Hepatocyte (in vitro differentiated cells): Measurements from ENCODE around the gene CSMD2. TPM values are rescaled to one million over a fixed set of nuclear protein-coding genes. Genes with fewer than 3 reads are reported as not detected.

ENCODE experiments used
- DNase-seq: peaks from one replicate; pipeline ENCODE4 v3.0.0-alpha.2; 2016; ENCODE audit warnings: low spot score
- H2AFZ ChIP-seq: fragments of 200-600 bp; sonication (generic); 2 replicates; pipeline ENCODE4 v1.6.0; 2016; ENCODE audit warnings: antibody characterized with exemption, mild to moderate bottlenecking
- H3K27ac ChIP-seq: fragments of 200-600 bp; sonication (generic); 2 replicates; pipeline ENCODE4 v1.5.1; 2016; ENCODE audit warnings: mild to moderate bottlenecking
- H3K27me3 ChIP-seq: fragments of 200-600 bp; sonication (generic); 2 replicates; pipeline ENCODE4 v1.6.1; 2016
- H3K36me3 ChIP-seq: fragments of 200-600 bp; sonication (generic); replicated peaks from 2 replicates; pipeline ENCODE4 v1.5.1; 2016; ENCODE audit warnings: low read depth; ENCODE audit not compliant: insufficient read depth
- H3K4me1 ChIP-seq: fragments of 200-600 bp; sonication (generic); 2 replicates; pipeline ENCODE4 v1.5.1; 2016; ENCODE audit warnings: mild to moderate bottlenecking, moderate library complexity; ENCODE audit not compliant: insufficient read depth
- H3K4me2 ChIP-seq: fragments of 200-600 bp; sonication (generic); 2 replicates; pipeline ENCODE4 v1.6.0; 2016
- H3K4me3 ChIP-seq: fragments of 200-600 bp; sonication (generic); 2 replicates; pipeline ENCODE4 v1.5.1; 2016; ENCODE audit warnings: mild to moderate bottlenecking
- H3K79me2 ChIP-seq: fragments of 200-600 bp; sonication (generic); 2 replicates; pipeline ENCODE4 v1.6.0; 2017; ENCODE audit warnings: mild to moderate bottlenecking
- H3K9me2 ChIP-seq: fragments of 200-600 bp; sonication (generic); replicated peaks from 2 replicates; pipeline ENCODE4 v1.6.0; 2017; ENCODE audit warnings: mild to moderate bottlenecking; ENCODE audit not compliant: insufficient read depth
- H3K9me3 ChIP-seq: fragments of 200-600 bp; sonication (generic); 2 replicates; pipeline ENCODE4 v1.5.1; 2016; ENCODE audit warnings: low read depth, mild to moderate bottlenecking
- H4K20me1 ChIP-seq: fragments of 200-600 bp; sonication (generic); 2 replicates; pipeline ENCODE4 v1.6.0; 2016; ENCODE audit warnings: mild to moderate bottlenecking; ENCODE audit not compliant: insufficient read depth, poor library complexity, severe bottlenecking
- CTCF ChIP-seq: fragments of 200-600 bp; sonication (generic); IDR thresholded peaks from 2 replicates; pipeline ENCODE4 v1.5.1; 2016; ENCODE audit warnings: antibody characterized with exemption, mild to moderate bottlenecking; ENCODE audit not compliant: poor library complexity
- EZH2 ChIP-seq: fragments of 200-600 bp; sonication (generic); IDR thresholded peaks from 2 replicates; pipeline ENCODE4 v1.6.1; 2016; ENCODE audit warnings: antibody characterized with exemption, mild to moderate bottlenecking, borderline replicate concordance
- EZH2phosphoT487 ChIP-seq: fragments of 200-600 bp; sonication (generic); IDR thresholded peaks from one replicate; pipeline ENCODE4 v1.6.1; 2018; ENCODE audit warnings: antibody characterized with exemption, mild to moderate bottlenecking, low read depth, moderate library complexity; ENCODE audit not compliant: unreplicated experiment, severe bottlenecking
- WGBS: methylation state at CpG from one replicate; pipeline ENCODE4 v1.1.6; 2016; ENCODE audit warnings: low lambda C conversion rate; ENCODE audit errors: missing lambda C conversion rate; 5-methylcytosine and 5-hydroxymethylcytosine counted together
- polyA plus RNA-seq: library from polyadenylated mRNA; unstranded; fragments of >200 nt; fragmentation: Nextera tagmentation; extraction: Ambion mirVana; gene quantifications from 2 replicates; pipeline ENCODE4 v1.2.1, GENCODE V29; 2016
- total RNA-seq: library from RNA; depleted of rRNA; stranded (reverse); fragments of >200 nt; gene quantifications from 2 replicates; pipeline ENCODE4 v1.2.3, GENCODE V29; 2014

Gene CSMD2
- total and polyA plus RNA-seq, 2 experiments from 2014 or later, result 0.10 to 0.37 TPM

DNA sequence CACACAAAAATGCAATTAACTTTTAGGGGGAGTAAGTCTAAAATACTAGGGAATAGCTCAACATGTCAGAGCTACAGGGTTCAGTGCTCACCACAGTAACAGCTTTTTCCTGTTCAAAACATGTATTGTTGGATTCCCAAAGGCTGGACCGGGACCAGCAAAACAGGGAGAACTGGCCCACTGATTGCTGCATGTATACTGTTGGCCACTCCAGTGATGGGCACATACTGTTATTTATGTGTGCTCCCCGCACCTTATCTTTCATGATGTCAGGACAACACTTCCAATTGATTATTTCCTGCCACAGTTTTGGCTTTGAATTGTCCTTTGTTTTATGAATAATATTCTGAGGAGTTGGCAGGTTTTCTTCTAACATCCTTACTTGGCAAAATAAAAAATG, 250.5 kb downstream of the CSMD2 start:
- Histone ChIP-seq H4K20me1 (no peaks in the 10 kb centered on the region), H3K4me2 (no peak overlapping the region), H3K4me3 (no peak overlapping the region), H3K27me3 (no peaks in the 10 kb centered on the region), H3K27ac (no peak overlapping the region), H2AFZ (no peak overlapping the region), H3K4me1 (no peaks in the 10 kb centered on the region), H3K9me3 (no peaks in the 10 kb centered on the region), H3K79me2 (no peaks in the 10 kb centered on the region), H3K36me3 (no peaks in the 10 kb centered on the region), H3K9me2 (no peaks in the 10 kb centered on the region)
- no peak for DNase-seq
- TF ChIP-seq EZH2phosphoT487 (no peak), CTCF (no peak), EZH2 (no peak)
- 79% methylated on average over 2 of the region's 2 CpGs for WGBS

DNA sequence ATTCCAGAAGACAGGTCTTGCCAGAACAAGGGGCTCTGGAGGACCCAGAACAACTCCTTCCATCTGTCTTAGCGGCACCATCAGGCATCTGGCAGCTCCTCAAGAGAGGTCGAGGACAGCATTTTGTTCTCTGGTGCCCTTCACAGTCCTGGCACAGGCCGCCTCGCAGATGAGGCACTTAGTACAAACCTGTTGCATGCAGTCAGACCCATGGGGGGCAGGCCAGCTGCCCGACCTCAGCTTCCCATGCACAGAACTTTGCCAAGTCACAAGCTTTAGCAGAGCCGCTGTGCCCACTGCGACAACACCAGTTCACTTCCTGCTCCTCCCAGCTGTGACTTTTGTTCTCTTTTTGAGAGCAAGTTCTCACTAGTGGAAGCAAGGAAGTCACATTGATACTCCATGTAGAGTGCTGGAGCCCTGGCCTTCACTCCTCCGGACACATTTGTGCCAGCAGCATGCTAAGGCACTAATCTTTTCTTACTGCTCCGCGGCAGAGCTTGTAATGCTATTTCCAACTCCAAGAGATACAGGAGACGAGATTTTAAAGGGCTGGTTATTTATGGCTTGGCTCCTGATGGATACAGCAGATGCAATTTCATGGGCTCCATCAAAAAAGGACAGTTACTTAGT, 256.6 kb downstream of the CSMD2 start:
- Histone ChIP-seq H3K9me2 (no peaks in the 10 kb centered on the region), H3K4me2 (no peak overlapping the region), H3K36me3 (no peaks in the 10 kb centered on the region), H3K4me3 (no peak overlapping the region), H3K9me3 (no peaks in the 10 kb centered on the region), H2AFZ (no peak overlapping the region), H3K27ac (no peak overlapping the region), H3K4me1 (no peaks in the 10 kb centered on the region), H3K27me3 (no peaks in the 10 kb centered on the region), H3K79me2 (no peaks in the 10 kb centered on the region), H4K20me1 (no peaks in the 10 kb centered on the region)
- TF ChIP-seq EZH2 (no peak), EZH2phosphoT487 (no peak), CTCF (no peak)
- 87% methylated on average over 11 of the region's 11 CpGs for WGBS
- DNase-seq, result no peak

- TF ChIP-seq EZH2phosphoT487 (no peak), EZH2 (no peak), CTCF (no peak)
- Histone ChIP-seq H3K36me3 (no peaks in the 10 kb centered on the region), H4K20me1 (no peaks in the 10 kb centered on the region), H3K4me2 (no peak overlapping the region), H3K79me2 (no peaks in the 10 kb centered on the region), H3K27me3 (no peaks in the 10 kb centered on the region), H3K27ac (no peak overlapping the region), H3K9me3 (no peaks in the 10 kb centered on the region), H3K4me3 (no peak overlapping the region), H2AFZ (no peak overlapping the region), H3K4me1 (peaks cover 7% of the 10 kb centered on the region), H3K9me2 (no peaks in the 10 kb centered on the region)
- DNase-seq, result no peak
- WGBS, result 67% methylated on average over 1 of the region's 1 CpG
These were observed 258.9 kb downstream of the CSMD2 start for GRCh38 chr1:33906156-33906555.
